Measurements from ENCODE around the gene FYN.

GRCh38 chr6:111718990-111719389 is 154.3 kb downstream of the FYN start:
- TF ChIP-seq SREBF2 (CRISPR knock-in tag; IDR thresholded peaks at IDR 0.05) (no peak), THAP7 (CRISPR knock-in tag; IDR thresholded peaks at IDR 0.05) (no peak), ZNF318 (IDR thresholded peaks at IDR 0.05; ENCODE audit: borderline replicate concordance in 1 of 2, low read depth in 1 of 2) (no peak), MXI1 (IDR thresholded peaks at IDR 0.05; ENCODE audit: low read depth, low read length) (no peak), ETS2 (tag; IDR thresholded peaks at IDR 0.05; ENCODE audit: borderline replicate concordance, poor library complexity, severe bottlenecking) (no peak)

Data from K562 (cell line).